Activated CD4-positive, alpha-beta T cell treated with anti-CD3 and anti-CD28 coated beads, Interleukin-2, Interleukin-6, amounts not matched to agents 100 ng/mL and 50 ng/mL, durations not matched to agents 16 hours and 8 hours (primary cell): ENCODE data around the gene DNAJC5G.
"Not testable (repeated sequence)": the region's sequence is repeated elsewhere in the genome, so short reads cannot be mapped to it uniquely, and the experiment has no call there.

ENCODE experiments used
- DNase-seq: peaks from one replicate; pipeline ENCODE4 v3.0.0-alpha.2; 2020

DNAJC5G gene

DNA sequence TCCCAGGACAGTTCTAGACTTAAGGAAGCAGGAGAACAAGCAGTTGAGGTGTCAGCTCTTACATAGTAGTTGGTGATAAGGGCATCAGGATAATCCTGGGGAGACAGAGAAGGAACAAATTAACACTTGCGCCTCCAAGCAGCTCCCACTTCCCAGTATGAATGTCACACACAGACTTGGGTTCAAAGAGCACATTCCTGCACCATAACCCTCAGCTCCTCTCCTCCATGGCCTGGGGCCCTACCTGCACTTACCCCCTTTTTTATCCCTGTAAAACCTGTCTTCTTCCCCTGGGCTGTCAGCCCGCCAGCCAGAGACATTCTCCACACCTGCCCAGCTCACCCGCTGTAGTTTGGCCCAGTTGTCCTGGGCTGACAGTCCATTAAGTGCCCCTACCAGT is 36.9 kb downstream of the DNAJC5G start:
- no peak for DNase-seq

DNA sequence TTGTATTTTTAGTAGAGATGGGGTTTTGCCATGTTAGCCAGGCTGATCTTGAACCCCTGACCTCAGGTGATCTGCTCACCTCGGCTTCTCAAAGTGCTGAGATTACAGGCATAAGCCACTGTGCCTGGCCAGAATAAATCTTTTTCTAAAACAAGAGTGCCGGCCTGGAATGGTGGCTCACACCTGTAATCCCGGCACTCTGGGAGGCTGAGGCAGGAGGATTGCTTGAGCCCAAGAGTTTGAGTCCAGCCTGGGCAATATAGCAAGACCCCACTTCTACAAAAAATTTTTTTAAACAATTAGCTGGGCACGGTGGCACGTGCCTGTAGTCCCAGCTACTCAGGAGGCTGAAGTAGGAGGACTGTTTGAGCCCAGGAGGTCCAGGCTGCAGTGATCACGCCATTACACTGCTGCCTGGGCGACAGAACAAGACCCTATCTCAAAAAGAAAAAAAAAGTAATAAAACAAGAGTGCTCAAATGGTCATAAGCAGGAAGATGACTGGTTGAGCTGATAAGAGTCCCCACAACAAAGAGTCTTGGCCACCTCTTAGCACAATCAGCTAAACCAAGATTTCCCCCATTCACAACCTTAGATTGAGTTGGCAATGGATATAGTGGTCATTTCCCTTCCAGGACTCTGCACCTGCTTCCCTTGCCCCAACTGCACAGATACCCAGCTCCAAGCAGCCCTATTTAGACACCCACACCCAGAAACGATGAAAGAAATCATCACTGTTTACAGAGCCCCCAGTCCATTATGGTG is 38.8 kb downstream of the DNAJC5G start:
- DNase-seq: no peak

DNA sequence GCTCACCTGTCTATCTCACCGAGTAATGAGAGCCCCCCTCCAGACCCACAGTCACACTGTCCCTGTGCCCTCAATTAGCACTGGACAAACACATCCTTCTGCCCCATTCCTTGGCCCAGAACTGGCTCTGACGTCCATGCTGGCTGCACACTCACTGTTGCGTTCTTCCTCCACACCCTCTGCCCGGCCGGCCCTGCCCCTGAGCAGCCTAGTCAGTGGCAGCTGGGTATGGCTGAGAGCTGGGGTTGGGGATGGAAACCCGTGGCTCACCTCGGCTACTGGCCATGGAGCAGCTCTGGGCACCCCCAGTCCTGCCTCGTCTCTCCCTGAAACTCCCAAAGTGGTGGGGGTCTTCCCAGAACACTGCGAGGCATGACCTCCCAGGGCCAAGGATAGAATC is 39.5 kb downstream of the DNAJC5G start:
- DNase-seq: no peak

DNA sequence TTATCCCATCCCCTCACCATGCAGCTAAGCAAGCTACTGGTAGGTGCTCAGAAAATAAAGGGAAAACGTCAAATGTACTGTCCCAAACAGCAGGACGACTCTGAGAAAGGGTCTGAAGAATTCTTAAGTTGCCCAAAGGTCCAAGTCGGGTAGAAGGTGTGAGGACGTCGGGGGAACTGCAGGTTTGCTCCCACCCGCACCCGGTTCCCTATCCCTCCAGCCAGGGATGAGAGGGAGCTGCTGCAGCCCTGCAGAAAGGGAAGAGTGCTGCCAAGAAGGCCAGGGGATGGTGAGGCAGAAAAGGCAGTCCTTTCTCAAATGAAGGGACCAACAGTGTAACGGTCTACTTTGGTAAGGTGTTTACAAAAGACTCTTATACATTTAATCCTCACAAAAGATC is 39.9 kb downstream of the DNAJC5G start:
- DNase-seq: no peak

DNA sequence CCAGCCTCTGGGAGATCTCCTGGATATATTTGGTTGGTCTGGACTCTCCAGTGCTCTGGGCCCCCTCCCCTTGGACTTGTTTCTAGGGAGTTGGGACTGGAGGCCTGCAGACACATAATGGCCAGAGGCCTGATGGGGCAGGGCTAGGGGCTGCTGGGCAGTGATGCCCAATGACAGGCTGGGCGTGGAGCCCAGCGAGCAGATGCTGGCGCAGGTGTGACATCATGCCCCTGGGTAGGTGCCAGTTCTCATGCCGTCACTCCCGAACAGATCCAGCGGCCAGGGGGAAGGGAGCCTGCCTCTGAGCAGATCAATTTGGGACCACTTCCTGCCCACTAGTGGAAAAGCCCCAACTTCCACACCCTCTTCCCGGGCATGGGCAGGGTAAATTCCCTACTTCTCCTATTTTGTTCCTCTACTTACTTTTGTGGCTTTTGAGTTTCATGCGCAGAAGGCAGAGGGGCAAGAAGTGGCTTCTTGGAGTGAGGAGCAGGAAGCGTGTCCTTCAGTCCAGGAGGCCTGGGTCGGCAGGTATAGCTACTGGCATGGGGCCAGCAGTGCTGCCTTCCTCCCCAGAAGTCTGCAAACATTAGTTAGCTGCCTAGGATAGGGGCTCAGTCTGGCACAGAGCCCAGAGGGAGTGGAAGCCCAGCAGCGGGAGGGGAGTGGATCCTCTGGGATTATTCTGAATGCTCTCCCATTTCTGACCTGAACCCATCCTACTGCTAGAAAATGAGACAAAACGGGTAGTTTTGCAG is 41.6 kb downstream of the DNAJC5G start:
- no peak for DNase-seq

DNA sequence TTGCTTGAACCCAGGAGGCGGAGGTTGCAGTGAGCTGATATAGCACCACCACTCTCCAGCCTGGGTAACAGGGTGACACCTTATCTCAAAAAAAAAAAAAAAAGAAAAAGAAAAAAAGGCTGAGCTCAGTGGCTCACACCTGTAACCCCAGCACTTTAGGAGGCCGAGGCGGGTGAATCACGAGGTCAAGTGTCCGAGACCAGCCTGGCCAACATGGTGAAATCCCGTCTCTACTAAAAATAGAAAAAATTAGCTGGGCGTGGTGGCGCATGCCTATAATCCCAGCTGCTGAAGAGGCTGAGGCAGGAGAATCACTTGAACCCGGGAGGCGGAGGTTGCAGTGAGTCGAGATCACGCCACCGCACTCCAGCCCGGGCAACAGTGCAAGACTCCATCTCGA is 44.6 kb downstream of the DNAJC5G start:
- DNase-seq: not testable (repeated sequence)

DNA sequence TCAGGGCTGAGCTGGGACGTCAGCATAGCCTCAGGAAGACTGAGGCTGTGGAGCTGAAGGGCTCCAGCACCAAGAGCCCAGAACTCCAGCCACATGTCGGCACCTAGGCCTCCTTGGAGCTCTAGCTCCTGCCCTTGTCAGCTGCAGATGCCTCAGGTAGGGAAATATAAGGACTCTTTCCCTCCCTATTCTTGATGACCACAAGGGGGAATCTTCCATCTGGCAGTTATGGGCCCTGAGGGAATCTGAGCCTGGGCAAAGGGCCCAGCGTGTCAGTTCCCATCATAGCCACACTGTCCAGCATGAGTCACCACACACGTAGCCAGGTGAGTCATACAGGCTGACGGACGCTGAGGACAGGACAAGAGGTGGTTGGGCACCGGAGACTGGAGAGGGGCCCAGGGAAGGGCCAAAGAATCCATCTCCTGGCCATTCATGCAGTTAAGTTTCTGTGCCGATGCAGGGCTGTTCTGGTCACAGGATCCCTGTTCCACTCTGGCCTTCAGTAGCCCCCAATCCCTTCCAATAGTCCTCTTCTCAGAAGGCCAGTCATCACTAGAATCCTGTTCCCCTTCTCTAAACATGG is 45.8 kb downstream of the DNAJC5G start:
- DNase-seq: no peak

DNA sequence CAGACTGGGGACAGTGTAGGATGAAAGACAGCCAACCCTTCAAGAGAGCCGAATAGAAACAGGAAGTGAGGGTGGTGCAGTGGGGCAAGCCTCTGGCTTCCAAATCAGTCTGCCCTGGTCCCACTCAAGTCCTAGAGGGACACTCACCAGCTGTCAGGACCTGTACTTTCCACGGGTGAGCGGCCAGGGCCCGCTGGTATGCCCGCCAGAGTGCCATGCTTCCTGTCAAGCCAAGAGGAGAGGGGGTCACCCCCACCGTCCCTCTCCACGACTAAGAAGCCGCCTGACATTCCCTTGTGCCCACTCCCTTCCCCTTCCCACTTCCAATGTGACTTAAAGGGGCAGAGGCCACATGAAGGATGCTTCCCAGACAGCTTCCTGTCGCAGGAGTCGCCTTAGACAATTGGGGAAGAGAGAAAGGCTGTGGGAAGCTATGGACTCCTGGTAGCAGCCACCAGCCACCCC is 47.1 kb downstream of the DNAJC5G start:
- peak; percentile 28 for DNase-seq

DNA sequence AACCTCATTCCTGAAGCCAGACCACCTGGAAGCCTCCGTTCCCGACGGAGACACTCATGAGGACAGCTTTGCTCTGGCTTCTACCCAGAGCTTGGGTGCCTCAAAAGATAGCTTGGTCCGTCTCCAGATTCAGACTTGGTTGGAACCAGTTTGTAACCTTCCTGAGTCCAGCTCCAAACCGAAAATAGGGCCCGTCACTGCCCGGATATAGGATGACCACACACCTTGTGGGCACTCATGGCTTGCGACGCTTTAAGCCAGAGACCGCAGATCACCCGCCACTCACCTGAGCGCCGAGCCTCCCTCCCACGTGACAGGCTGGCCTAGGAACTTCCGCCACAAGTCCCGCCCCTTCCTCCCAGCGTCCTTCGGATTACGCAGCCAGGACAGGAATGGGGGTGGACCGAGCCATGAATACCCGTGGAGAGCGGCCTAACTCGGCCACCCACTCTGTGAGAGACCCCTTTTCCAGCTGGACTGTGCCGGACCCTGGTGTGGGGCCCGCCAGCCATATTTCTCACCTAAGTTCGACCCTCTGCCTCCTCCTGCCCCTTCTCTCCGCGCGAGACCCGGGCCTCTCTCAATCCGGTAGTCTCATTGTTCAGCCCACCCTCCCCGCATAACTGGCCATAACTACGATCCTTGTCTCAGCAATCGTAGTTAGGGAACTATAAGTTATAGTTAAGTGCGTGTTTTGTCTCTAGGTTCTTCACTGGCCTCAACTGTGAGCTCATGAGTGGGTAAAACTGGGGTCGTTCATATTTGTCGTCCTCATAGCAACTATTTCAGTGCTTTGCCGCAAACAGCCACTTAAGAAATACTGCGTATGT is 47.7 kb downstream of the DNAJC5G start, which contains the start of gene MPV17:
TSS of gene MPV17 (minus strand) at position 332 of the 830 bp plus-strand sequence. CDS start 580 bp downstream, outside the sequence.
- peak; percentile 94 for DNase-seq

DNA sequence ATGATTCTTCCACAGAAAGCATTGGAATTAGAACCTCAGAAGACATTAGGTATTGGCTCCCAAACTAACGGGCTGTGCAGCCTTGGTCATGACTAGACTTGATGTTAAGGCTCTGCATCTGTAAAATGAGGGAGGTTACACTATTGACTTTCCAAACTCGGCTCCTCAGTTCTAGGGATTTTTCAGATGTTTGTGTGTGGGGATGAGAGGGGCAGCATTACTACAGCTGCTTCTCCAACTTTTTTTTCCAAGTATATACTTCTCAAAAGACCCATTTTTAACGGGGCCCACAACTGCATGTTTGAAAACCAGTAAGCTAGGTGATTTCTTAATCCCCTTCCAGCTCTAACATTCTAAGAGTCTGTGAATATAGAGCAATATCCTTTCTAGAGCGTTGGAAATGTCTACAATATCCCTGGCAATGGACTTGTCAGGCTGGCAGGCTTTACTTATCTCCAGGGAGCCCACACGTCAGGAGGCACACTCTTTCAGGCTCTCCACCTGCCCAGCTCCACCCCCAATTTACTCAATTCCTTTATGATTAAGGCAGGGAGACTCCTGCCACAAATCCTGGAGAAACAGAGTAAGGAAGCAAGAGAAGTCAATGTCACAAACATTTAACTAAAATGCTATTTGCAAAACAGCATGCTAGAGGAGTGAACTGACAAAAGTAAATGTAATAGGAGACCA is 48.5 kb downstream of the DNAJC5G start:
- no peak for DNase-seq

DNA sequence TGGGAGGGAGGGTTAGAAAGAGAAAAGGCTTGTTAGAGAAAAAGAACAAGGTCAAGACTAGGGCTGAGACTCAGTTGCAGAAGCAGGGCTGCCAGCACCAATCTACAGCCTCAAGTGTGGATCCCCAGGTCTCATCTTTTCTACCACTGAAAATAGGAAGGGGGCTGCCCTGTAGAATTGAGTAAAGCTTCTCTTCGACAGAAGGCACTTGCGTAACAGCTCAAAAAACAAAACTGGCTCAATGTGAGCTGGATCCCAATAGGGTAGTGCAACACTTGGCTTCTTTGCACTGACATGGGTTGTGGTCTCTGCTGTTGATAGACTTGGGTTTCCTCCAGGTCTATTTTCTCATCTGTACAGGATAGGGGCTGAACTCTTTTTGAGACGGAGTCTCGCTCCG is 49.5 kb downstream of the DNAJC5G start:
- no peak for DNase-seq
